Stimulated activated CD4-positive, alpha-beta T cell treated with anti-CD3 and anti-CD28 coated beads, Interleukin-2, amount 100 ng/mL, for 4 hours (primary cell): ENCODE data around the gene RAB32.
"Not testable (repeated sequence)": the region's sequence is repeated elsewhere in the genome, so short reads cannot be mapped to it uniquely, and the experiment has no call there.

Experiments
- DNase-seq: peaks from one replicate; pipeline ENCODE4 v3.0.0-alpha.2; 2020; ENCODE audit warnings: low read depth

The RAB32 gene

DNA sequence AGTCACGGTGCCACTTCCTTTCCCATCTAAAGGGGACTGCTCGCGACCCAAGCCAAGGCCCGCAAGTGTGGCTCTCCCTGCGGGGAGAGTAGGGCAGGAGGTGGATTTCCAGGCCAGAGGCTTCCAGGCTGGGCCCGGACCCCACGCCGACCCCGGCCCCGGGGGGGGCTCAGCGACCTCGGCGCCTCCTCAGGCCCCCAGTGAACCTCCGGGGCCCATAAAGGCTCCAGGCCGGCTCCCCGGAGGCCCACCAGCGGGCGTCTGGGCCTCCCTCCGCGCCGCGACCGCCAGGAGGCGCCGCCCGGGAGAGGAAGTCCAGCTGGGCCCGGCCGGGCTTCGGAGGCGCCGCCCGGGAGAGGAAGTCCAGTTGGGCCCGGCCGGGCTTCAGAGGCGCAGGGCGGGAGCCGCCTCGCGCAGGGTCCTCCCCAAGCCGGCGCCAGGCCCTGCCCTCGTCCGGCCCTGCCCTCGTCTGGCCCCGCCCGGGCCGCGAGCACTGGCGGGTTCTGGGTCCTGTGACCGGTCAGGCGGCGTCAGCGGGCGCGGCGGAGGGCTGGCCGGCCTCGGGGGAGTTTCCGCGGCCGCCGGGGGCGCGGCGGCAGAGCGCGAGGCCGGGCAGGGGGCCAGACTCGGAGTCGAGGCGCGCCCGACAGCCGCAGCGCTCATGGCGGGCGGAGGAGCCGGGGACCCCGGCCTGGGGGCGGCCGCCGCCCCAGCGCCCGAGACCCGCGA is at the start of gene RAB32:
TSS of gene RAB32 (plus strand) at position 623 of the 729 bp plus-strand sequence. CDS start at position 662, 39 bp downstream.
- no peak for DNase-seq

DNA sequence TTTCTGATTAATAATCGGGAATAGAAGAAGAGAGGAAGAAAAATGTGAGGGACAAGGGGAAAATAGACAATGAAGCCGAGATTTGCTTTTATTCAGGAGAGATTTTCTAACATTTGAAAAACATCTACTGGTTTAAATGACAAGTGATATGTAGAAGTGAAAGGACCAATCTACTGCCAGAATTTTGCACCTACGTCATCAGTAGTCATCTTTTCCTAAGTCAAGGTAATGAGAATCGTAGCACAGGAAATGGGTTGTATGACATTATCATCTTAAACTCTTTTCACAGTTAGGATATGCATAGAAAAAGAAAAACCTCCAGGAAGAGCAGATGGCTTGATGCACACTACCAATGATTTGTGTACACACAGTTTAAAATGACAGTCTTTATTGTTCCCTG is 45.3 kb upstream of the RAB32 start:
- no peak for DNase-seq

DNA sequence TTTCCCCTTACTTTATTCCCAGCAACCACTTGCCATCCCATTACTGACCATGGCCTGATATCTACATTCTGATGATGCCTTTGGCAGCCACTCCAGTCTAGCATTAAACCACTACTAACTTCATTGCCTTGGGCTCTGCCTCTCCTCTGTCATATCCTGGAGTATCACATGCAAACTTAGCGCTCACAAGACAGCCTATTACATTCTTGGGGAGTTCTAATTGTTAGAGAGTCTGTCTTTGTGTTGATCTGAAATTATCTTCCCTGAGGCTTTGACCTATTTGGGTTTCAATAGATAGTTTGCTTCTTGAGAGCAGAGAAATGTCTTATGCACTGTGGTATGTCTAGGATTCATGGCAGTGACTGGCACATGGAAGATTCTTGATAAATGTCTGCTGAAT is 40.5 kb upstream of the RAB32 start:
- no peak for DNase-seq

DNA sequence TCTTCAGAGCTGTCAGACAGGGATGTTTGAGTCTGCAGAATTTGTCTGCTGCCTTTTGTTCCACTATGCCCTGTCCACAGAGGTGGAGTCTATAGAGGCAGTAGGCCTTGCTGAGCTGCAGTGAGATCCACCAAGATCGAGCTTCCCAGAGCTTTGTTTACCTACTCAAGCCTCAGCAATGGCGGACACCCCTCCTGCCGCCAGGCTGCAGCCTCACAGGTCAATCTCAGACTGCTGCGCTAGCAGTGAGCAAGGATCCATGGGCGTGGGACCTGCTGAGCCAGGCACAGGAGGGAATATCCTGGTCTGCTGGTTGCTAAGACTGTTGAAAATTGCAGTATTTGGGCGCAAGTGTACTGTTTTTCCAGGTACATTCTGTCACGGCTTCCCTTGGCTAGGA is 28.4 kb upstream of the RAB32 start:
- DNase-seq = no peak

DNA sequence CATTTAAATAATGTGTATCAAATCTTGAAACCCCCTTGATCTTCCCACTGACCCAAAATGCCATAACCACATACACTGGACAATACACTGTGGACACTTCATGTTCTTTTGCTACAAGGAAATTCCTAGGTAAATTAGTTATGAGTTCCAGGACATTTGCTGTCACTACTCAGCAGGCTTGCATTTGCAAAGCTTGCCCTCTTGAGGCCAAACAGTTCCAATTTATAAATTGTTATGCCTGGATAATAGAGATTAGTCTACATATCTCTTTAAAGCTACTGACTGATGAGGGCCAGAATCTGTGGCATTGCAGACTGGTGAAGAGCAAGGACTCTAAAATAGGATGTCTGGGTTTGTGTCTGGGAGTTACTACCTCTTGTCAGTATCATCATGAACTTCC is 17.4 kb upstream of the RAB32 start:
- DNase-seq = no peak

DNA sequence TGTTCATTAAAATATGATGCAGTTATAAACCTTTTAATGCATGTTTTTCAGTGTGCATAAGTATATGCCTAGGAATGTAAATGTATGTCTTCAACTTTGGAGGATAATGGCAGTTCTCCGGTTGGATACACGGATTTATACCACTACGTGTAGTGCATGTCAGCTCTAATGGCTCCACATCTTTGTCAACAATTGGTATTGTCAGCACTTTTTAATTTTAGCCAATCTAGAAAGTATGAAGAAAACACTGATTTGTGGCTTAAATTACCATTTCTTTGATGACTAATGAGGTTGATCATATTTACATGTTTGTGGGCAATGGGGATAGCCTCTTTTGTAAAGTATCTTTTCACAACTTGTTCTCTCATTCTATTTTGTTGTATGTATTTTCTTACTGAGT is 10.9 kb upstream of the RAB32 start:
- DNase-seq = no peak

DNA sequence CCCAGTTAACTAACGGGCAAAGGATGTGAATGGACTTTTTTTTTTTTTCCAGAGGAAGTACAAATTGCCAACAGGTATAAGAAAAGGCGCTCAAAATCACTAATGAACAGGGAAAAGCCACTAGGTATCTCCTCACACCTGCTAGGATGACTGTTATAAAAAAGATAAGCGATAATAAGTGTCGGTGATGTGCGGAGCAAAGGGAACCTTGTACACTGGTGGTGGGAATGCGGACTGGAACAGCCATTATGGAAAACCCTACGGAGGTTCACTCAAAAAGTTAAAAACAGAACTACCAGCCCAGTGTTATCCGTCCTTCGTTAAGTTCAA is 787 bp upstream of the RAB32 start:
- no peak for DNase-seq

DNA sequence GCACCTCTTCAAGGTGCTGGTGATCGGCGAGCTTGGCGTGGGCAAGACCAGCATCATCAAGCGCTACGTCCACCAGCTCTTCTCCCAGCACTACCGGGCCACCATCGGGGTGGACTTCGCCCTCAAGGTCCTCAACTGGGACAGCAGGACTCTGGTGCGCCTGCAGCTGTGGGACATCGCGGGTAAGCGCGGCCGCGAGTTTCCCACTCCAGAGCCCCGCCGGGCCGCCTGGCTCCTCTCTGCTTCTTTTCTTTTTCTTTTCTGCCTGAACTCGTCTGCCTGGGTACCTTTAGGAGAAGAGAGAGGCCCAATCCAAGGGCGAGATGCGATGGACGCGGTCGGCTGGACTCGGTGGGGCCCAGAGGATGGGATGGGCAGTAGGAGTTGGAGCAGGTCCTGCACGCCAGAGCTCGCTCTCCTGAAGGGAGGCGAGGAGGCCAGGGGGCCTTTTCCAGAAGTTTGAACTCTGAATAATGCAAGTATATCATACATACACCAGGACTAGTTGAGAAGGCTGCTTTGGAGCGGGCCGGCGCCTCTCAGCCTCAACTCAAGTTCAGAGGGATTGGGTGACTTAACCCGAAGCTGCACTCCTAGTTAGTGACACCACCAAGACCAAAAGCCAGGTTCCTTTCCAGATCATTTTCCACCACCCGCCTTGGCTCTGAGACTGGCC is 445 bp downstream of the RAB32 start:
- DNase-seq = no peak

DNA sequence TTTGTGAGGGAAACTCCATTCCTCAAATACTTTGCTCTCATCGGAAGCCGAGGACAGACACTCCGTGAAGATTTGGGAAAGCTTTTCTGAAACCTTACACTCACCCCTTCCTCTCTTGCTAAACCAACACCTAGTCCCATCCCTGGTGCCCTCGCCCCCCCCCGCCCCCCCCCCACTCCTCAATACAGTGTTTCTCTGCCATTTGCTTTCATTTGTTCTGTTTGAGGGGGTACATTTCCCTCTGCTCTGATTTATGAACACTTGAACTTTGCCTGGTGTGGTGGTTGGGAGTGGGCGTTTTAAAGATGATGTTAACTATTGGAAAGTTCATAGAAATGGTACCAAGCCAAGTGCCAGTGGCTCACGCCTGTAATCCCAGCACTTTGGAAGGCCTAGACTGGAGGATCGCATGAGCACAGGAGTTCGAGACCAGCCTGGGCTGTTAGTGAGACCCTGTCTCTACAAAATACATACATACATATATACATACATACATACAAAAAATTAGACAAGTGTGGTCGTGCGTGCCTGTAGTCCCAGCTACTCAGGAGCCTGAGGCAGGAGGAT is 1.1 kb downstream of the RAB32 start:
- no peak for DNase-seq

DNA sequence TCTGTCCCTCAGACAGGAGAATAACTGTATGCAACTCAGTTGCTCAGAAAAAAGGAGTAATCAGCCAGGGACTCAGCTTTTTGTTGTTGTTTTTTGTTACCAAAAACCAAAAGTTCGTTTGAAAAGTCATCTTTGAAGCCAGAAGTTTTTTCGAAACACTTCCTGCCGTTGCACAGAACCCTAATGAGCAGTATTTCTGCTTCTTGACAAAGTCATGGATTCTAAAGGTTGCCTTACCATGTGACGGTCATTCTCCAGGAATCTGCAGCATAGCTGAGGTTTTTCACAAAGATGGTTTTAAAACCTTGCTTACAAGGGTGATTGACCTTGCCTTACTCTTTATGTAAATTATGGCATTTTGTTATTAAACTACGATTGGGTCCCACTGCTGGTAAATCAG is 1.9 kb downstream of the RAB32 start:
- no peak for DNase-seq

DNA sequence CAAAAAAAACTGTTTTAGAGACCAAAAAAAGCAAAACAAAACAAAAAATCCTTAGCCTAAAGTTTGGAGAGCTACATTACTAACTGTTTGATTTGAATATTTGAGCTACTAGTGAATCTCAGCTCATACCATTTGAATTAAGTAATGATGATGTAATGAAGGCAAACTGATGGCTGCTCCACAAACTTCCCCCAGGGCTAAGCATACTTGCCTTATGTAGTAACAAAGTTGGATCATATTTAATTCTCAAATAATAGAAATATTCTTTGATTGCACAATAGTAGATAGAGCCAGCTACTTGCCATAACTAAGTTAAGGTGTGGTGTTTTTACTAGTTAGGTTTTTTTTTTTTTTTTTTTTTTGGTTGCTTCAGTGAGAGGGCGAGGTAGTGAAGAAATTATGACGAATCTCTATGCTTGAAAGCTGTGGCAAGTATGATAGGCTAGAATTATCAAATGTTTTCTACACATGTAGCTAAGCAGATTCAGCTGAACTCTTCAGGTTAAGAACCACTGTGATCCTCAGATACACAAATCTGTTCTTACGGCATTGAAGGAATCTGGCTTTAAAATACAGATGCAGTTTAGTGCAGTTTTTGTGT is 2.9 kb downstream of the RAB32 start:
- no peak for DNase-seq

DNA sequence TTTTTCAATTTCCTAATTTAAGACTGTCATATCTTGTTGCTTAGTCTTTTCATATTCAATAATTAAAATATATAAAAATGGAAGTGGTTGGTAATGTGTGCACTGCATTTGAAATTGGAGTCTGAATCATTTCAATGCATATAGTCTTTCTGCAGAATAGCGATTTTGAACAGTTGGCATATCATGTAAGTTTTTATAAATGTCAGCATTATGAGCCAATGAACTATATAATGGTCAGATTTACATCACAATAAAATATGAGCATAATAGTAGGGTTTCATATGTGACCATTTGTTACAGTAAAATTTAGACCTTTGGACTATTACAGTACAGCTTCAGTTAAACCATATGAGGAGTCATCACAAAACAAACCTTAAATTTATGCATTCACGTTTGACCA is 4.3 kb downstream of the RAB32 start:
- no peak for DNase-seq

DNA sequence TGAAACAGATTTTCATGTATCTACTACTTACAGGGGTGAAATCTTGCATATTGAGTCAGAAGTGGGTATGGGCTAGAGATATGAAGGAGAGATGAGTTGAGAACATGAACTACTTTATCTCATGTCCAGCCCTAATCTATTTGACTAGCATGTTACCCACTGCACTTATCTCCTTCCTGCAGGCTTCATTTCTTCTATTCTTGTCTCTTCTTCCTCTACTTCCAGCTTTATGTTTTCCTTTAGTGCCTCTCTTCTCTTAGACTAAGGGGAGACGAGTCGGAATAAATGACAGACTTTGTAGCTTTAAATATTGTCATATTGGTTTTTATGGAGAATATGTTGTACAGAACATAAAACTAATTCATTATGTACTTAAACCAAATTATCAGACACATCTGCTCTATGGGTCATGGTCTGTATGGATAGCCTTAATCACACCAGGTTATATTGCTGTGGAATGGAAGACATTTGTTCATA is 5.3 kb downstream of the RAB32 start:
- DNase-seq = no peak

DNA sequence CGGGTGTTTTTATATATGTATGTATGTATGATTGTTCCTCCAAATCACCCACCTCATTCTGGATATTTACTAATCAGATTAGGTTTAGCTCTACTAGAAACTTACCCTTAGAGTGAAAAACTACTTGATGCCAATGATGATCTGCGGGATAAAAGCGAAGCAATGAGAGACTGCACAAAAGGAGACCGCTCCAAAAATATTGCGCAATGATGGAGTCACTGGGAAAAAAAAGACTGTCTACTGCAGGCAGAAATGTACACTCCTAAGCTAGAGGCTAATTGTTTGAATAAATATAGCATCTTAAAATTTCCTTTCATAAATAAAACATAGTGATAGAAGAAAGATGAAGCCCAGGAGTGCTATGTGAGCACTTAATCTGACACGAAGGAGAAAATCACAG is 7.3 kb downstream of the RAB32 start:
- DNase-seq = no peak

DNA sequence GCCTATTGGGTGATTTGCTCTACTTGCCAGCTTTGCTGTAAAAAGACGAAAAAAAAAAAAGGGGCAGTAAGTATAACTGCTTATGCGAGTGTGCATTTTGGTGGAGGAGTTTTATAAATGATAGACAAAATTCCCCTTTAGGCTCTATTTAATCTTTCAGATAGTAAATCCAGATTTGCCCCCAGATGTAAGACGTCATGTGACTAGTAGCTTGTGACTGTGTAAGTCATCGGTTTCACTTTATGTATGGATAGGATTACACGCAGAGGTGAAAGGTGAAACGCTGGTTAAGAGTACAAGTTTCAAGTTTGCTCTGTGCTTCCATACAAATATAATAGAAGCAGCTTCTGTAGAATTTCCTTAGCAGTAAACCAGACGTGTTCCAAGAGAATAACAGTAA is 7.9 kb downstream of the RAB32 start:
- no peak for DNase-seq

DNA sequence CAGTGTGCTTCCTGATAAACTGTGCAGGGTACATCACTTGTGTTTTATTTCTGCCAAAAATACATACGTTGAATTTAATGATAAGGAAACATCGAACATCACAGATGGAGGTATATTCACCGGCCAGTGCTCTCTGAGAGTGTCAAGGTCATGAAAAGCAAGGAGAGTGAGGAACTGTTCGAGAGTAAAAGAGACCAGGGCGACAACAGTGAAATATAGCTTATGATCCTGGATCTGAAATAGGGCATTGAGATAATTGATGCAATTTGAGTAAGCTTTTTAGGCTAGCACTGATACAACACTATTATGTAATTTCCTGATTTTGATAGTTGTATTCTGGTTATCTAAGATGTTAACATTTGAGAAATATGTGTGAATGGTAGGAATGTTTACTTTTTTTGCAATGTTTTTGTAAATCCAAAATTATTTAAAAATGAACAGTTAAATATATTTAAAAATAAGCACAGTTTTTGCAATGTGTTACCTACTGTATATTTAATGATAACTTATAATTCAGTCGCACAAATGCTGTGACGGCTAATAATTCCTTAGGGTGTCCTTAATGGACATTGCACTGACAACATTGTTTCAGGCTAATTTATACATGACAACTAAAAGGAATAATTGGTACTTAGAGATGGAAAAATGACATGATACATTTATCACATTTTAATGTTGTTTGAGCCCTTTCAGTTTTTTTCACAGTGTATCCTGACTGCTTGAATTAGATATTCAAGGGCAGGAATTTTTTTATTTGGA is 9.9 kb downstream of the RAB32 start:
- DNase-seq = no peak

DNA sequence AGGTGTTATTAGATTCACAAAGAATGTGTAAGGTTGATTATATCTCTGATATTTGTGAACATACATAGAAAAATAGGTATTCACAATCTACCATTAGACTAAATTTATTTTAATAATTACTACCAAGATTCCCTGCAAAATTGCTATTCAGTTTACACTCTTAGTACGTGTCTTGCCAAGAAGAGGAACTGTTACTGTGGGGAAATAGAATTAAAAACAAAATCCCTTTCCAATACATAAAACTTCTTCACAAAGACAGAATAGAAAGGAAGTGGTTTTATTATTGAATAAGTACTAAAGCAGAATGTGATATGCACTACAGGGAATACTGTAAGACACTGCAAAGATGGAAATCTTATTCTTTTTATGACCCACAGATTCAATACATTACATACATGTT is 17.0 kb downstream of the RAB32 start:
- DNase-seq = no peak

DNA sequence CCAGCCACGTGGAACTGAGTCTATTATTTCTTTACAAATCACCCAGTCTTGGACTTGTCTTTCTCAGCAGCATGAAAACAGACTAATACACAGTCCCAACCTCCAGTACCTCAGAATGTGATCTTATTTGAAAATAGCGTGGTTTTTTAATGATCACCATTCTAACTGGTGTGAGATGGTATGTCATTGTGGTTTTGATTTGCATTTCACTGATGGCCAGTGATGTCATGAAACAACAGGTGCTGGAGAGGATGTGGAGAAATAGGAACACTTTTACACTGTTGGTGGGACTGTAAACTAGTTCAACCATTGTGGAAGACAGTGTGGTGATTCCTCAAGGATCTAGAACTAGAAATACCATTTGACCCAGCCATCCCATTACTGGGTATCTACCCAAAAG is 23.0 kb downstream of the RAB32 start:
- DNase-seq = not testable (repeated sequence)

DNA sequence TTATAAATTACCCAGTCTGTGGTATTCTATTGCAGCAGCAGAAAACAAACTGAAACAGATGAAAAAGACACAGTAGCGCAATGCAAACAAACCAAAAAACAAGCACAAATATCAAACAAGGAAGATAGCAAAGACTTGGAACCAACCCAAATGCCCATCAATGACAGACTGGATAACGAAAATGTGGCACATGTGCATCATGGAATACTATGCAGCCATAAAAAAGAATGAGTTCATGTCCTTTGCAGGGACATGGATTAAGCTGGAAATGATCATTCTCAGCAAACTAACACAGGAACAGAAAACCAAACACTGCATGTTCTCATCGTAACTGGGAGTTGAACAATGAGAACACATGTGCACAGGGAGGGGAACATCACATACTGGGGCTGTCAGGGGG is 25.0 kb downstream of the RAB32 start:
- DNase-seq = not testable (repeated sequence)

DNA sequence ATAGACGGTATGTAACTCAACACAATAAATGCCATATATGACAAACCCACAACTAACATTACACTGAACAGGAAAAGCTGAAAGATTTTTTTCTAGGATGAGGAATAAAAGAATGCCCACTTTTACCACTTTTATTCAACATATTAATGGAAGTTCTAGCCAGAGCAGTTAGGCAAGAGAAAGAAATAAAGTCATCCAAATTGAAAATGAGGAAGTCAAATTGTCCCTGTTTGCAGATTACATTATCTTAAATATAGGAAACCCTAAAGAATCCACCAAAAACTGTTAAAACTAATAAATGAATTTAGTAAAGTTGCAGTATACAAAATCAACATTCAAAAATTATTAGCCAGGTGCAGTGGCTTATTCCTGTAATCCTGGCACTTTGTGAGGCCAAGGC is 30.6 kb downstream of the RAB32 start:
- no peak for DNase-seq

DNA sequence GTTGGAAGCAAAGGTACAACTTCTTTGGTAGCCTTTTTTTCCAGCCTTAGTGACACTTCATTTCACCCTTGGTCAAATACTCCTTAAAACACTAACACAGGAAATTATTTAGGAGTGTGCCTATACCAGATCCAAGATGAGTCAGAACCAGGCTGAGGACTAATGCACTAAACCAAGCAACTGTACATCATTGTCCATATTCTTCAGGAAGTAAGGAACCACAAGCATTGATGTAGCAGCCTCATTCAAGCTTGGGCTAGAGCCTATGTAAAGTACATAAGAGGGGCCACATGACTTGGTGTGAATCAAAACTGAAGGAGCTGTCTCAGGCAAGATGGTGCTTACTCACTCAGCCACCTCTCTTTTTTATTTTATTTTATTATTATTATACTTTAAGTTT is 34.4 kb downstream of the RAB32 start:
- DNase-seq = no peak

DNA sequence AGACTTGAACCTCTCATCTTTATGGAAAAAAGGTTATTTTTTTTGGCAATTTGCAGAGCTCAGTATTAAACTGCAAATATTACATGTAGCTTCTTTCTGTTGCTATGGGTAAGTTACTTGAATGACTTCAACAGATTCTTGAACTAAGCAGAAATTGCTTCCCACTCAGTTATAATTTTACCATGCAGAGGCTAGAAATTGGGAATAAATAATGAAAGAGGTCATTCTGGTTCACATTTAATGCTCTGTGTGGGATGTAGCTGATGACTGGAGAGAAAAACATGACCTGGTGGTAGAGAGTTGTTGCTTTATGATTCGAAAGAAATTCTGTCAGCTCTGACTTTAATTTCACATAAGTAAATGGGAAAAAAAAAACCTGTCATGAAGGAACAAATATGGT is 38.3 kb downstream of the RAB32 start:
- no peak for DNase-seq

DNA sequence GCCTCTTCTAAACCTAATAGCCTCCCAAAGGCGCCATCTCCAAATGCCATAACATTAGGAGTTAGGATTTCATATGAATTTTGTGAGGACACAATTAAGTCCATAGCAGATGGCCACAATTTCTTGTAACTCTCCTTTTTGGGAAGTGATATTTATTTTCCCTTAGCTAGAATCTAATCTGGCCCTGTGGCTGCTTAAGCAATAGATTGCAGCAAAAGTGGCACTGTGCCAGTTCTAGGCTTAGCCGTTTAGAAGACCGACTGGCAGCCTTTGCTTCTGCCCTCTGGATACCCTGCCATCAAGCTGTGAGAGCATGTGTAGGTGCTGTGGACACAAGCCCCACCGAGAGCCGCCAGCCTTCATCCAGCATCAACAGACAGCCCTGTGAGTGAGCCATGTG is 39.2 kb downstream of the RAB32 start:
- DNase-seq = no peak
